Adrenal gland (tissue), 12 donors: ENCODE data around the gene SLC2A13. TPM values are rescaled to one million over a fixed set of nuclear protein-coding genes. Genes with fewer than 3 reads are reported as not detected.
"Not testable (repeated sequence)": the region's sequence is repeated elsewhere in the genome, so short reads cannot be mapped to it uniquely, and the experiment has no call there.

Experiments used
- DNase-seq, 7 donors: peaks; one replicate each; pipeline ENCODE4 v3.0.0-alpha.2; 2019 to 2020
- H3K27ac ChIP-seq, 5 donors: fragments of 200-600 bp; sonication (generic) in 4 of 5; 1 replicate in 3 of 5; 2 replicates in 2 of 5; pipeline versions ENCODE4 v1.5.1 to v1.8.0; 2016 to 2020; ENCODE audit warnings: mild to moderate bottlenecking in 1 of 5
- H3K27me3 ChIP-seq: fragments of 200-600 bp; 2 replicates; pipeline ENCODE4 v1.8.0; 2021
- H3K36me3 ChIP-seq, 2 donors: fragments of 200-600 bp; replicated peaks in 1 of 2; 1 replicate in 1 of 2; 2 replicates in 1 of 2; pipeline versions ENCODE4 v1.5.1 to v1.8.0; 2018 to 2022
- H3K4me1 ChIP-seq, 2 donors: fragments of 200-600 bp; replicated peaks in 1 of 2; 1 replicate in 1 of 2; 2 replicates in 1 of 2; pipeline versions ENCODE4 v1.5.1 to v1.8.0; 2018 to 2021
- H3K4me3 ChIP-seq, 4 donors: fragments of 200-600 bp; sonication (generic) in 3 of 4; one replicate each; pipeline ENCODE4 v1.5.1; 2016 to 2018
- H3K9me3 ChIP-seq, 3 donors: fragments of 200-600 bp; sonication (generic) in 1 of 3; replicated peaks in 1 of 3; 1 replicate in 2 of 3; 2 replicates in 1 of 3; pipeline versions ENCODE4 v1.5.1 to v1.8.0; 2016 to 2021
- POLR2A ChIP-seq, 2 donors: fragments of 450-650 bp; IDR thresholded peaks; one replicate each; pipeline ENCODE4 v1.6.1; 2017; ENCODE audit warnings: antibody characterized with exemption in 2 of 2, mild to moderate bottlenecking in 2 of 2, moderate library complexity in 1 of 2
- WGBS, 4 donors: extraction: QIAGEN DNeasy Blood & Tissue Kit in 2 of 4; methylation state at CpG; one replicate each; pipeline versions ENCODE4 v1.1.5 to v1.1.7; 2013 to 2017; 5-methylcytosine and 5-hydroxymethylcytosine counted together
- intact Hi-C, 2 donors: fragments of 100-400 bp; cut with DNase I; formaldehyde crosslinking; loops; one replicate each; pipeline versions ENCODE4 v1.14.1 to v1.15.0; 2022 to 2023
- polyA plus RNA-seq, 3 donors: library from polyadenylated mRNA; stranded (reverse); fragments of 200-250 nt in 2 of 3; fragments of 350-450 nt in 1 of 3; fragmentation: Illumina TruSeq in 1 of 3; extraction: RNeasy Lipid Tissue Mini Kit (QIAGEN cat#74804) in 1 of 3; gene quantifications; one replicate each; pipeline ENCODE4 v1.2.3, GENCODE V29; 2013 to 2014
- total RNA-seq, 9 donors: library from RNA; depleted of rRNA in 4 of 9; stranded (reverse); fragments of >200 nt in 4 of 9; fragments of 120-200 nt in 1 of 9; fragmentation: NEBNext Ultra II Directional in 1 of 9; extraction: Animal tissue kit (Norgen Biotek cat#: 25700) in 1 of 9; gene quantifications; one replicate each; pipeline versions ENCODE4 v1.1.0 to v1.2.4, GENCODE V29; 2013 to 2023
- TF ChIP-seq, protein P1 (sequence below), 6 experiments: fragments of 450-650 bp in 4 of 6; fragments of 200-600 bp in 2 of 6; sonication (generic) in 1 of 6; IDR thresholded peaks; 1 replicate in 5 of 6; 2 replicates in 1 of 6; pipeline versions ENCODE4 v1.5.1 to v1.8.0; 2016 to 2021; ENCODE audit warnings: antibody characterized with exemption in 6 of 6, mild to moderate bottlenecking in 2 of 6, moderate library complexity in 1 of 6
- donor health status: healthy with polysubstance abuse.
- donor health status: Bipolar disorder and iron deficiency.
- donor health status: DM: yes; HTN: yes; CAD: no.
- donor health status: DM: no; HTN: no; CAD: no.
- donor health status: DM: no; HTN: no; CAD: no.
- donor health status: DM: yes; HTN: yes; CAD: no.

The SLC2A13 gene
- total and polyA plus RNA-seq, 12 donors, result 3.5 to 49.1 (median 27.0) TPM

- no peak for TF ChIP-seq POLR2A (IDR thresholded peaks at IDR 0.05)
- TF ChIP-seq, protein P1, sequence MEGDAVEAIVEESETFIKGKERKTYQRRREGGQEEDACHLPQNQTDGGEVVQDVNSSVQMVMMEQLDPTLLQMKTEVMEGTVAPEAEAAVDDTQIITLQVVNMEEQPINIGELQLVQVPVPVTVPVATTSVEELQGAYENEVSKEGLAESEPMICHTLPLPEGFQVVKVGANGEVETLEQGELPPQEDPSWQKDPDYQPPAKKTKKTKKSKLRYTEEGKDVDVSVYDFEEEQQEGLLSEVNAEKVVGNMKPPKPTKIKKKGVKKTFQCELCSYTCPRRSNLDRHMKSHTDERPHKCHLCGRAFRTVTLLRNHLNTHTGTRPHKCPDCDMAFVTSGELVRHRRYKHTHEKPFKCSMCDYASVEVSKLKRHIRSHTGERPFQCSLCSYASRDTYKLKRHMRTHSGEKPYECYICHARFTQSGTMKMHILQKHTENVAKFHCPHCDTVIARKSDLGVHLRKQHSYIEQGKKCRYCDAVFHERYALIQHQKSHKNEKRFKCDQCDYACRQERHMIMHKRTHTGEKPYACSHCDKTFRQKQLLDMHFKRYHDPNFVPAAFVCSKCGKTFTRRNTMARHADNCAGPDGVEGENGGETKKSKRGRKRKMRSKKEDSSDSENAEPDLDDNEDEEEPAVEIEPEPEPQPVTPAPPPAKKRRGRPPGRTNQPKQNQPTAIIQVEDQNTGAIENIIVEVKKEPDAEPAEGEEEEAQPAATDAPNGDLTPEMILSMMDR (IDR thresholded peaks at IDR 0.05), result no peak
- no peak overlapping the region for H3K27ac ChIP-seq
- no peaks in the 10 kb centered on the region for H3K27me3 ChIP-seq
- intact Hi-C loops, result no loop called here
- no peak for DNase-seq
- H3K9me3 ChIP-seq, result no peaks in the 10 kb centered on the region
- H3K36me3 ChIP-seq, result no peaks in the 10 kb centered on the region
- H3K4me1 ChIP-seq, result peaks cover 0 to 26% of the 10 kb centered on the region in 2 donors
- WGBS, 4 donors, result 75 to 77% (median 77%) methylated on average over 3 of the region's 3 CpGs
- H3K4me3 ChIP-seq, result no peak overlapping the region
Measured at GRCh38 chr12:39930101-39930500, 175.8 kb downstream of the SLC2A13 start.

DNA sequence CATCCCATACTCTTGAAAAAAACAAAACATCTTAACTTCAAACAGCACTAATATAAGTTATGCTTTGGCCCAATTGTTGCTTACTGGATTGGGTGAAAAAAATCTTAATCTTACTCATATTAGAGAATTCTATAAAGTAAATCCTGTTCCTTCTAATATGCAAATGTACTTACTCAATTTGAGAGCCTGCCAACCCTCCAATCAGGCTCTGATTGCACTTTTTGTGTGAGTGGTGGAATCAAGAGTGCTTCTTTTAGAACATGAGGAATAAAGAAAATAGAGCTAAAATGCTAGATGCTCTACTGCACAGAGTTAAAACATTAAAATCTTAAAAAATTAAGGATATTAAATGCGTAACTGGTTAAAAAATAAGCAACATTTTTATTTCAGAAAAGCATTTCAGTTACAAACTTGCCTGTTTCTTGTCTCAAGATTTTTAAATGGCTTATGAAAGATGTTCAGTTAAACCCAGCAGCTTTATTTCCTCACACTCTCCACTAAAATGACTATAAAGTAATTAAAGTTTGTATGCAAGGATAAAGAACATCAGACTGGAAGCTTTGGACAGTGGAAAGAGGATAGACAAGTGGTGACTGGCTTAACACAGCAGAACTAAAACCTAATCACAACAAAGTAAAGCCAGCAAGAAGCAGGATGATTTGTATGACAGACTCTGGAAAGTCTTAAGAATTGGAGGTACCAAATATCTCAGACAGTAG, 177.5 kb downstream of the SLC2A13 start:
- no peak overlapping the region for H3K4me3 ChIP-seq
- 96 to 98% (median 97%) methylated on average over 1 of the region's 1 CpG for WGBS, 4 donors
- intact Hi-C loops, result no loop called here
- no peaks in the 10 kb centered on the region for H3K27me3 ChIP-seq
- H3K9me3 ChIP-seq, result no peaks in the 10 kb centered on the region
- H3K27ac ChIP-seq, result no peak overlapping the region
- no peaks in the 10 kb centered on the region for H3K36me3 ChIP-seq
- TF ChIP-seq, protein P1 (IDR thresholded peaks at IDR 0.05), result no peak
- TF ChIP-seq POLR2A (IDR thresholded peaks at IDR 0.05), result no peak
- DNase-seq, result no peak
- H3K4me1 ChIP-seq, result peaks cover 0 to 26% of the 10 kb centered on the region in 2 donors

DNA sequence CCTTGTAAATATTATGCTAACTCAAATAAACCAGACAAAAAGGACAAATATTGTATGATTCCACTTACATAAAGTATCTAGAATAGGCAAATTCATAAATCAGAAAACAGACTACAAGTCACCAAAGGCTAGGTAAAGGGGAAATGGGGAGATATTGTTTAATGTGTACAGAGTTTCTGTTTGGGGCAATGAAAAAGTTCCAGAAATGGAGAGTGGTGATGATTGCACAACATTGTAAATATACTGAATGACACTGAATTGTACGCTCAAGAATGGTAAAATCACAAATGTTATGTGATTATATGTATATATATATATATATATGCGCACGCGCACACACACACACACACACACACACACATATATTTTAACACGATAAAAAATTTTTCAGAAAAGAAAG, 182.5 kb downstream of the SLC2A13 start:
- H3K27me3 ChIP-seq, result no peaks in the 10 kb centered on the region
- intact Hi-C loops, result no loop called here
- H3K9me3 ChIP-seq, result no peaks in the 10 kb centered on the region
- WGBS, 4 donors, result 62 to 78% (median 75%) methylated on average over 5 of the region's 5 CpGs
- H3K4me1 ChIP-seq, result no peaks in the 10 kb centered on the region
- no peaks in the 10 kb centered on the region for H3K36me3 ChIP-seq
- H3K27ac ChIP-seq, result no peak overlapping the region
- DNase-seq, result no peak
- no peak overlapping the region for H3K4me3 ChIP-seq
- TF ChIP-seq, protein P1 (IDR thresholded peaks at IDR 0.05), result no peak
- no peak for TF ChIP-seq POLR2A (IDR thresholded peaks at IDR 0.05)

- intact Hi-C loops, H3K27me3 ChIP-seq, H3K4me1 ChIP-seq, DNase-seq, H3K4me3 ChIP-seq, H3K27ac ChIP-seq, H3K36me3 ChIP-seq, H3K9me3 ChIP-seq: not testable (repeated sequence)
Measured at GRCh38 chr12:39922598-39922997, 183.3 kb downstream of the SLC2A13 start.

DNA sequence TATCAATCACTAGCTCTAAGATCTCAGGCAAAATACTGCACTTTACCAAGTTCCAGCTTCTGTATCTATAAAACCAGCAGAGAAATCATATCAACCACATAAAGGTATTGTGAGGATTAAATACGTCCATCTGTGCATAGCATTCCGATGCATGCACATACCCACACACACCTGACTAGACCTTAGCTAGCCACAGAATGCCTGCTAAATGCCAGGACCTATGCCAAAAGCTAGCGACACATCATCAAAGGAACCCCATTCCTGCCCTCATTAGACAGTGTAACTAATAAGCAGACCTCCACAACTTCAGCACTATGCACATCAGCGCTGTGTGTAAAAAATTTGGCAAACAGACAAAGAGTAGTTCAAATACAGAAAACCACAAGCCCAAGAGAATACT, 185.2 kb downstream of the SLC2A13 start:
- Histone ChIP-seq H3K27ac (no peak overlapping the region), H3K36me3 (no peaks in the 10 kb centered on the region), H3K4me1 (no peaks in the 10 kb centered on the region), H3K9me3 (no peaks in the 10 kb centered on the region), H3K4me3 (no peak overlapping the region), H3K27me3 (no peaks in the 10 kb centered on the region)
- TF ChIP-seq, protein P1 (IDR thresholded peaks at IDR 0.05), result no peak
- no peak for TF ChIP-seq POLR2A (IDR thresholded peaks at IDR 0.05)
- intact Hi-C loops, result no loop called here
- WGBS, 4 donors, result 94 to 100% (median 97%) methylated on average over 4 of the region's 4 CpGs
- DNase-seq, result no peak
